Endothelial cell of umbilical vein (primary cell): Measurements from ENCODE around the gene BABAM2. TPM values are rescaled to one million over a fixed set of nuclear protein-coding genes. Genes with fewer than 3 reads are reported as not detected.

Source experiments
- BruUV-seq: library from RNA; stranded (reverse); fragments of 400-500 nt; replicated peaks from 2 replicates; lab custom pipeline; 2021; lab: Mats Ljungman, UMichigan
- CTCF ChIA-PET: fragments of 300-600, 350-600 bp; sonication (Branson Sonifier 250); formaldehyde crosslinking; loops from one replicate; lab custom pipeline; 2021; ENCODE audit warnings: antibody characterized with exemption, inconsistent platforms; lab: Charles Lee
- POLR2A ChIA-PET: fragments of 300-600, 350-600 bp; sonication (Branson Sonifier 250); formaldehyde crosslinking; loops from one replicate; lab custom pipeline; 2021; ENCODE audit warnings: antibody characterized with exemption, inconsistent platforms; lab: Charles Lee
- DNase-seq: peaks from one replicate; pipeline ENCODE4 v3.0.0-alpha.2; 2011; ENCODE audit warnings: low read depth, low spot score
- FAIRE-seq: peaks from 2 replicates; lab custom pipeline; 2011; peaks lifted over from hg19 to GRCh38; lab: Jason Lieb, UNC
- H2AFZ ChIP-seq: 2 replicates; pipeline ENCODE4 v1.6.0; 2012; ENCODE audit warnings: low read depth, low read length, control low read depth, inconsistent platforms
- H3K27ac ChIP-seq: 2 replicates; pipeline ENCODE4 v1.5.1; 2011; ENCODE audit warnings: low read depth, mild to moderate bottlenecking, control low read depth, low read length, moderate library complexity; ENCODE audit not compliant: insufficient read depth
- H3K27me3 ChIP-seq, 2 experiments: 2 replicates each; pipeline versions ENCODE4 v1.6.0 to v1.6.1; 2011; ENCODE audit warnings: low read length in 2 of 2, mixed read lengths in 1 of 2; ENCODE audit not compliant: control insufficient read depth in 2 of 2, insufficient read depth in 2 of 2
- H3K36me3 ChIP-seq, 2 experiments: 2 replicates in 1 of 2; 3 replicates in 1 of 2; pipeline ENCODE4 v1.5.1; 2011; ENCODE audit warnings: low read length in 2 of 2, mild to moderate bottlenecking in 1 of 2, moderate library complexity in 1 of 2; ENCODE audit not compliant: control insufficient read depth in 2 of 2, insufficient read depth in 2 of 2; ENCODE audit errors: extremely low read depth in 1 of 2
- H3K4me1 ChIP-seq: 3 replicates; pipeline ENCODE4 v1.5.1; 2011; ENCODE audit warnings: mild to moderate bottlenecking, low read length; ENCODE audit not compliant: control insufficient read depth, insufficient read depth; ENCODE audit errors: extremely low read depth
- H3K4me2 ChIP-seq: 2 replicates; pipeline ENCODE4 v1.6.1; 2011; ENCODE audit warnings: low read length, control low read depth, mixed read lengths; ENCODE audit not compliant: insufficient read depth
- H3K4me3 ChIP-seq, 3 experiments: fragments of 200-600 bp in 1 of 3; sonication (generic), shearing (Covaris generic) in 1 of 3; replicated peaks in 1 of 3; 2 replicates each; pipeline ENCODE4 v1.5.1; 2011 to 2016; ENCODE audit warnings: control low read depth in 3 of 3, low read length in 3 of 3, mild to moderate bottlenecking in 2 of 3, inconsistent platforms in 1 of 3, low read depth in 1 of 3, moderate library complexity in 1 of 3; ENCODE audit not compliant: insufficient read depth in 1 of 3
- H3K79me2 ChIP-seq: 2 replicates; pipeline ENCODE4 v1.6.0; 2012; ENCODE audit warnings: low read length, inconsistent platforms; ENCODE audit not compliant: control insufficient read depth, insufficient read depth
- H3K9ac ChIP-seq: replicated peaks from 2 replicates; pipeline ENCODE3; 2011; ENCODE audit warnings: low read length, control low read depth; ENCODE audit not compliant: insufficient read depth; ENCODE audit errors: extremely low read depth
- H3K9me1 ChIP-seq: replicated peaks from 3 replicates; pipeline ENCODE4 v1.6.0; 2011; ENCODE audit warnings: mild to moderate bottlenecking, low read length; ENCODE audit not compliant: control insufficient read depth, insufficient read depth; ENCODE audit errors: extremely low read depth
- H3K9me3 ChIP-seq: replicated peaks from 2 replicates; pipeline ENCODE4 v1.5.1; 2012; ENCODE audit warnings: low read length, inconsistent platforms; ENCODE audit not compliant: control insufficient read depth, insufficient read depth
- H4K20me1 ChIP-seq: replicated peaks from 2 replicates; pipeline ENCODE3; 2011; ENCODE audit warnings: mild to moderate bottlenecking, low read length; ENCODE audit not compliant: control insufficient read depth, insufficient read depth; ENCODE audit errors: extremely low read depth
- EZH2 ChIP-seq: IDR thresholded peaks from 2 replicates; pipeline ENCODE4 v1.6.1; 2012; ENCODE audit warnings: borderline replicate concordance, low read depth, mild to moderate bottlenecking, moderate library complexity, low read length, inconsistent platforms; ENCODE audit not compliant: severe bottlenecking
- FOS ChIP-seq: IDR thresholded peaks from 2 replicates; pipeline ENCODE4 v1.6.1; 2011; ENCODE audit warnings: mild to moderate bottlenecking, low read length, moderate library complexity, borderline replicate concordance; ENCODE audit not compliant: insufficient read depth
- GATA2 ChIP-seq: IDR thresholded peaks from 2 replicates; pipeline ENCODE4 v1.7.0; 2011; ENCODE audit warnings: low read depth, mild to moderate bottlenecking, moderate library complexity, mixed read lengths, low read length; ENCODE audit not compliant: insufficient read length, insufficient read depth
- JUN ChIP-seq: IDR thresholded peaks from 2 replicates; pipeline ENCODE4 v1.6.1; 2011; ENCODE audit warnings: borderline replicate concordance, low read depth; ENCODE audit not compliant: insufficient read length, insufficient read depth
- MYC ChIP-seq: IDR thresholded peaks from one replicate; pipeline ENCODE4 v1.6.1; 2011; ENCODE audit warnings: mild to moderate bottlenecking, low read depth, low read length
- POLR2A ChIP-seq: IDR thresholded peaks from 2 replicates; pipeline ENCODE4 v1.6.1; 2012; ENCODE audit warnings: low read depth, mild to moderate bottlenecking, control low read depth, low read length
- POLR2AphosphoS5 ChIP-seq: IDR thresholded peaks from 2 replicates; pipeline ENCODE4 v1.6.1; 2012; ENCODE audit warnings: low read depth, mild to moderate bottlenecking, control low read depth, low read length, moderate library complexity; ENCODE audit not compliant: insufficient read depth
- dilution Hi-C: fragments of 300-500 bp; cut with MboI; formaldehyde crosslinking; loops from one replicate; pipeline ENCODE4 v1.15.0; 2019; ENCODE audit warnings: low sequenced_read_pairs; ENCODE audit not compliant: extremely low pct_ligation_motif_present
- intact Hi-C: fragments of 100-400 bp; cut with micrococcal nuclease; formaldehyde crosslinking; loops from one replicate; pipeline ENCODE4 v1.10.0; 2022
- polyA plus RNA-seq, 4 experiments: library from polyadenylated mRNA; depleted of rRNA in 3 of 4; stranded (reverse) in 3 of 4; unstranded in 1 of 4; fragments of >200 nt; gene quantifications; 2 replicates each; pipeline versions ENCODE4 v1.2.1 to v1.2.3, GENCODE V29; 2011 to 2012; ENCODE audit warnings: missing spikeins in 1 of 4
- total RNA-seq: library from RNA; stranded (reverse); gene quantifications from 2 replicates; pipeline ENCODE4 v1.2.3, GENCODE V29; 2021
- TF ChIP-seq, protein P1 (sequence below), 2 donors: IDR thresholded peaks; 1 replicate in 1 of 2; 2 replicates in 1 of 2; pipeline ENCODE4 v1.5.1; 2011; ENCODE audit warnings: low read length in 2 of 2, mild to moderate bottlenecking in 2 of 2, moderate library complexity in 2 of 2, control low read depth in 1 of 2, inconsistent platforms in 1 of 2, low read depth in 1 of 2; ENCODE audit not compliant: insufficient read depth in 1 of 2; ENCODE audit errors: extremely low read depth in 1 of 2
- TF ChIP-seq, protein P2 (sequence below): IDR thresholded peaks from 2 replicates; pipeline ENCODE4 v1.6.1; 2011; ENCODE audit not compliant: insufficient read depth, insufficient read length

BABAM2 gene
- total and polyA plus RNA-seq, 2 donors (not counting 3 experiments of a cell fraction or from before 2014, with no cell fraction given) = 19.9 to 27.6 TPM

DNA sequence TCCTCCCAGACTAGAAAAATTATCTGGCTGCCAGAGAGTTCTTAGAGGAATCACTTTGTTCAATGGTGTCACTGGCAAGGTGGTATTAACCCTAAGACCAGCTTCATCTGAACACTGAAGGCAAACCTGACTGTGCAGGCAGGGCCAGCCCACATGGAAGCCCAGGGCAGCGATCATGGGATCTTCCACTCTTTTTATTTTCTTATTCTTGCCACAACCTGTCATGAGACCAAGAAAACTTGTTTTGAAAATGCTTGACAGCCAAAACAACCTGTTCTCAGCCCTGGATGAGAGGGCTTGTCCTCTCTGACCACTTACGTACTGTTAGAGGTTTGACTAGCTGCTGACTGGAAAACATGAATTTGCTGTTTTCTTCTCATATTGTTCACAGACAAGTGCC is 426.9 kb downstream of the BABAM2 start:
- H3K4me2 ChIP-seq = no peak overlapping the region
- no peaks in the 10 kb centered on the region for H3K9me1 ChIP-seq
- H3K9me3 ChIP-seq = no peaks in the 10 kb centered on the region
- no peak overlapping the region for H3K27ac ChIP-seq
- CTCF ChIA-PET = no interaction called here
- BruUV-seq = no TSS peak
- no peak overlapping the region for H3K9ac ChIP-seq
- POLR2A ChIA-PET = no interaction called here
- DNase-seq = no peak
- no peak for TF ChIP-seq POLR2A
- TF ChIP-seq FOS = no peak
- no peak for TF ChIP-seq EZH2
- TF ChIP-seq, protein P1, sequence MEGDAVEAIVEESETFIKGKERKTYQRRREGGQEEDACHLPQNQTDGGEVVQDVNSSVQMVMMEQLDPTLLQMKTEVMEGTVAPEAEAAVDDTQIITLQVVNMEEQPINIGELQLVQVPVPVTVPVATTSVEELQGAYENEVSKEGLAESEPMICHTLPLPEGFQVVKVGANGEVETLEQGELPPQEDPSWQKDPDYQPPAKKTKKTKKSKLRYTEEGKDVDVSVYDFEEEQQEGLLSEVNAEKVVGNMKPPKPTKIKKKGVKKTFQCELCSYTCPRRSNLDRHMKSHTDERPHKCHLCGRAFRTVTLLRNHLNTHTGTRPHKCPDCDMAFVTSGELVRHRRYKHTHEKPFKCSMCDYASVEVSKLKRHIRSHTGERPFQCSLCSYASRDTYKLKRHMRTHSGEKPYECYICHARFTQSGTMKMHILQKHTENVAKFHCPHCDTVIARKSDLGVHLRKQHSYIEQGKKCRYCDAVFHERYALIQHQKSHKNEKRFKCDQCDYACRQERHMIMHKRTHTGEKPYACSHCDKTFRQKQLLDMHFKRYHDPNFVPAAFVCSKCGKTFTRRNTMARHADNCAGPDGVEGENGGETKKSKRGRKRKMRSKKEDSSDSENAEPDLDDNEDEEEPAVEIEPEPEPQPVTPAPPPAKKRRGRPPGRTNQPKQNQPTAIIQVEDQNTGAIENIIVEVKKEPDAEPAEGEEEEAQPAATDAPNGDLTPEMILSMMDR (IDR thresholded peaks at IDR 0.05; ENCODE audit: extremely low read depth in 1 of 2, insufficient read depth in 1 of 2, low read depth in 1 of 2, low read length in 2 of 2) = no peak
- TF ChIP-seq GATA2 = no peak
- TF ChIP-seq MYC = no peak
- TF ChIP-seq, protein P2, sequence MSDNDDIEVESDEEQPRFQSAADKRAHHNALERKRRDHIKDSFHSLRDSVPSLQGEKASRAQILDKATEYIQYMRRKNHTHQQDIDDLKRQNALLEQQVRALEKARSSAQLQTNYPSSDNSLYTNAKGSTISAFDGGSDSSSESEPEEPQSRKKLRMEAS = no peak
- no peak for TF ChIP-seq JUN
- TF ChIP-seq POLR2AphosphoS5 = no peak
- intact Hi-C loops = no loop called here
- dilution Hi-C loops = no loop called here
- no peak for FAIRE-seq
- H3K79me2 ChIP-seq = no peaks in the 10 kb centered on the region
- H4K20me1 ChIP-seq = no peaks in the 10 kb centered on the region
- no peaks in the 10 kb centered on the region for H3K27me3 ChIP-seq
- no peaks in the 10 kb centered on the region for H3K36me3 ChIP-seq
- H2AFZ ChIP-seq = no peak overlapping the region
- H3K4me1 ChIP-seq = no peaks in the 10 kb centered on the region
- H3K4me3 ChIP-seq = no peak overlapping the region
